ENCODE measurements around the gene CNTN5. TPM values are rescaled to one million over a fixed set of nuclear protein-coding genes. Genes with fewer than 3 reads are reported as not detected.

The CNTN5 gene
- polyA plus RNA-seq, 1 of the 3 experiments (the other 2 are of a cell fraction): not detected

DNA sequence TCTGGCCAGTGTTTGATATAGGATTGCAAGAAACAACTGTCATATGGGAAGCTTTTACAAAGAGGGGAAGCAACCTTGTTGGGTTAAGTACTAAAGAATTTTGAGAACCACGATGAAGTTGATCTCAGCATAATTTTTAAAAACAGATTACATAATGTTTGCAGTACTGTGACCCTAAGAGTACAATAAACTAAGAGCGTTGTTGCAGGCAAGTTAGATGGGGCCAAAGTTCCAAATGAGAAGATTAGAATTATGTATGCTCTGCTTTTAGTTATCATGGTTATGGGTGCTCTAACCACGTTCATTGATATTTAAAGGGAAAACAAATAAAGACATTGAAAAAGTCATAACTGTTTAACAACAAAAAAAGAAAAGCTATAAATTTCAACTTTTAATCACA, 177.5 kb downstream of the CNTN5 start:
- H3K36me3 ChIP-seq (replicated peaks in 1 of 2; ENCODE audit: control insufficient read depth in 1 of 2, insufficient read depth in 2 of 2, low read length in 1 of 2): no peaks in the 10 kb centered on the region
- no peak overlapping the region for H3K4me2 ChIP-seq
- no peak overlapping the region for H2AFZ ChIP-seq (ENCODE audit: low read depth)
- ChIA-PET POLR2A (no interaction called here), CTCF (no interaction called here)
- no peaks in the 10 kb centered on the region for H3K4me1 ChIP-seq (ENCODE audit: control insufficient read depth in 1 of 2, insufficient read depth in 2 of 2, low read depth in 1 of 2, low read length in 1 of 2)
- no peaks in the 10 kb centered on the region for H3K27me3 ChIP-seq (ENCODE audit: insufficient read depth)
- H3K9me3 ChIP-seq: no peaks in the 10 kb centered on the region
- no peak overlapping the region for H3K27ac ChIP-seq (ENCODE audit: low read depth in 2 of 2, low read length in 1 of 2)
- TF ChIP-seq MEF2A (IDR thresholded peaks at IDR 0.05; ENCODE audit: borderline replicate concordance, low read depth): no peak
- TF ChIP-seq, protein P1, sequence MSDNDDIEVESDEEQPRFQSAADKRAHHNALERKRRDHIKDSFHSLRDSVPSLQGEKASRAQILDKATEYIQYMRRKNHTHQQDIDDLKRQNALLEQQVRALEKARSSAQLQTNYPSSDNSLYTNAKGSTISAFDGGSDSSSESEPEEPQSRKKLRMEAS (IDR thresholded peaks at IDR 0.05; ENCODE audit: low read depth): no peak
- TF ChIP-seq CHD2 (IDR thresholded peaks at IDR 0.05; ENCODE audit: low read length, partially characterized antibody): no peak
- no peak for TF ChIP-seq POLR2AphosphoS5 (IDR thresholded peaks at IDR 0.05; ENCODE audit: low read depth, low read length)
- TF ChIP-seq FOSL2 (IDR thresholded peaks at IDR 0.05; ENCODE audit: borderline replicate concordance, low read depth): no peak
- no peak for TF ChIP-seq TAF1 (IDR thresholded peaks at IDR 0.05; ENCODE audit: borderline replicate concordance, low read depth, low read length)
- no peak for TF ChIP-seq TCF12 (IDR thresholded peaks at IDR 0.05)
- TF ChIP-seq, protein P2, sequence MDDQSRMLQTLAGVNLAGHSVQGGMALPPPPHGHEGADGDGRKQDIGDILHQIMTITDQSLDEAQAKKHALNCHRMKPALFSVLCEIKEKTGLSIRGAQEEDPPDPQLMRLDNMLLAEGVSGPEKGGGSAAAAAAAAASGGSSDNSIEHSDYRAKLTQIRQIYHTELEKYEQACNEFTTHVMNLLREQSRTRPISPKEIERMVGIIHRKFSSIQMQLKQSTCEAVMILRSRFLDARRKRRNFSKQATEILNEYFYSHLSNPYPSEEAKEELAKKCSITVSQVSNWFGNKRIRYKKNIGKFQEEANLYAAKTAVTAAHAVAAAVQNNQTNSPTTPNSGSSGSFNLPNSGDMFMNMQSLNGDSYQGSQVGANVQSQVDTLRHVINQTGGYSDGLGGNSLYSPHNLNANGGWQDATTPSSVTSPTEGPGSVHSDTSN (IDR thresholded peaks at IDR 0.05): no peak
- no peak for TF ChIP-seq JUND (IDR thresholded peaks at IDR 0.05)
- no peak for TF ChIP-seq MXI1 (IDR thresholded peaks at IDR 0.05; ENCODE audit: low read depth, low read length)
- TF ChIP-seq NRF1 (IDR thresholded peaks at IDR 0.05; ENCODE audit: low read depth, low read length): no peak
- TF ChIP-seq, protein P3, sequence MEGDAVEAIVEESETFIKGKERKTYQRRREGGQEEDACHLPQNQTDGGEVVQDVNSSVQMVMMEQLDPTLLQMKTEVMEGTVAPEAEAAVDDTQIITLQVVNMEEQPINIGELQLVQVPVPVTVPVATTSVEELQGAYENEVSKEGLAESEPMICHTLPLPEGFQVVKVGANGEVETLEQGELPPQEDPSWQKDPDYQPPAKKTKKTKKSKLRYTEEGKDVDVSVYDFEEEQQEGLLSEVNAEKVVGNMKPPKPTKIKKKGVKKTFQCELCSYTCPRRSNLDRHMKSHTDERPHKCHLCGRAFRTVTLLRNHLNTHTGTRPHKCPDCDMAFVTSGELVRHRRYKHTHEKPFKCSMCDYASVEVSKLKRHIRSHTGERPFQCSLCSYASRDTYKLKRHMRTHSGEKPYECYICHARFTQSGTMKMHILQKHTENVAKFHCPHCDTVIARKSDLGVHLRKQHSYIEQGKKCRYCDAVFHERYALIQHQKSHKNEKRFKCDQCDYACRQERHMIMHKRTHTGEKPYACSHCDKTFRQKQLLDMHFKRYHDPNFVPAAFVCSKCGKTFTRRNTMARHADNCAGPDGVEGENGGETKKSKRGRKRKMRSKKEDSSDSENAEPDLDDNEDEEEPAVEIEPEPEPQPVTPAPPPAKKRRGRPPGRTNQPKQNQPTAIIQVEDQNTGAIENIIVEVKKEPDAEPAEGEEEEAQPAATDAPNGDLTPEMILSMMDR (IDR thresholded peaks at IDR 0.05): no peak
- TF ChIP-seq, protein P4, sequence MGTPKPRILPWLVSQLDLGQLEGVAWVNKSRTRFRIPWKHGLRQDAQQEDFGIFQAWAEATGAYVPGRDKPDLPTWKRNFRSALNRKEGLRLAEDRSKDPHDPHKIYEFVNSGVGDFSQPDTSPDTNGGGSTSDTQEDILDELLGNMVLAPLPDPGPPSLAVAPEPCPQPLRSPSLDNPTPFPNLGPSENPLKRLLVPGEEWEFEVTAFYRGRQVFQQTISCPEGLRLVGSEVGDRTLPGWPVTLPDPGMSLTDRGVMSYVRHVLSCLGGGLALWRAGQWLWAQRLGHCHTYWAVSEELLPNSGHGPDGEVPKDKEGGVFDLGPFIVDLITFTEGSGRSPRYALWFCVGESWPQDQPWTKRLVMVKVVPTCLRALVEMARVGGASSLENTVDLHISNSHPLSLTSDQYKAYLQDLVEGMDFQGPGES (IDR thresholded peaks at IDR 0.05; ENCODE audit: low read depth, low read length): no peak
- TF ChIP-seq, protein P5, sequence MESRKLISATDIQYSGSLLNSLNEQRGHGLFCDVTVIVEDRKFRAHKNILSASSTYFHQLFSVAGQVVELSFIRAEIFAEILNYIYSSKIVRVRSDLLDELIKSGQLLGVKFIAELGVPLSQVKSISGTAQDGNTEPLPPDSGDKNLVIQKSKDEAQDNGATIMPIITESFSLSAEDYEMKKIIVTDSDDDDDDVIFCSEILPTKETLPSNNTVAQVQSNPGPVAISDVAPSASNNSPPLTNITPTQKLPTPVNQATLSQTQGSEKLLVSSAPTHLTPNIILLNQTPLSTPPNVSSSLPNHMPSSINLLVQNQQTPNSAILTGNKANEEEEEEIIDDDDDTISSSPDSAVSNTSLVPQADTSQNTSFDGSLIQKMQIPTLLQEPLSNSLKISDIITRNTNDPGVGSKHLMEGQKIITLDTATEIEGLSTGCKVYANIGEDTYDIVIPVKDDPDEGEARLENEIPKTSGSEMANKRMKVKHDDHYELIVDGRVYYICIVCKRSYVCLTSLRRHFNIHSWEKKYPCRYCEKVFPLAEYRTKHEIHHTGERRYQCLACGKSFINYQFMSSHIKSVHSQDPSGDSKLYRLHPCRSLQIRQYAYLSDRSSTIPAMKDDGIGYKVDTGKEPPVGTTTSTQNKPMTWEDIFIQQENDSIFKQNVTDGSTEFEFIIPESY (IDR thresholded peaks at IDR 0.05; ENCODE audit: borderline replicate concordance, low read depth): no peak
- no peaks in the 10 kb centered on the region for H3K79me2 ChIP-seq (ENCODE audit: insufficient read depth)
- H3K4me3 ChIP-seq (ENCODE audit: low read depth in 2 of 2, low read length in 1 of 2): no peak overlapping the region
- no peak overlapping the region for H3K9ac ChIP-seq
- 5% methylated on average over 3 of the region's 3 CpGs for WGBS (ENCODE audit: low lambda C conversion rate)
- no peak for DNase-seq
- H4K20me1 ChIP-seq (ENCODE audit: insufficient read depth): no peaks in the 10 kb centered on the region
- no peaks in the 10 kb centered on the region for H3F3A ChIP-seq (replicated peaks; ENCODE audit: insufficient read depth)
- no peaks in the 10 kb centered on the region for H3K9me2 ChIP-seq

Measured in SK-N-SH (cell line).